Cardiac muscle cell (in vitro differentiated cells and primary cell): ENCODE results near the gene PTN. TPM values are rescaled to one million over a fixed set of nuclear protein-coding genes. Genes with fewer than 3 reads are reported as not detected.
"Not testable (repeated sequence)": the region's sequence is repeated elsewhere in the genome, so short reads cannot be mapped to it uniquely, and the experiment has no call there.

Experiments
- DNase-seq, 2 donors: peaks; one replicate each; pipeline versions ENCODE4 v3.0.0 to v3.0.0-alpha.2; 2010 to 2017; ENCODE audit warnings: low read depth in 1 of 2, low spot score in 1 of 2
- H3K27ac ChIP-seq: fragments of 200-600 bp; sonication (generic); 2 replicates; pipeline ENCODE4 v1.5.1; 2016
- H3K27me3 ChIP-seq: fragments of 200-600 bp; sonication (generic); 2 replicates; pipeline ENCODE4 v1.6.0; 2016; ENCODE audit warnings: control low read depth
- H3K36me3 ChIP-seq: fragments of 200-600 bp; sonication (generic); 2 replicates; pipeline ENCODE4 v1.5.1; 2016; ENCODE audit warnings: control low read depth
- H3K4me1 ChIP-seq: fragments of 200-600 bp; sonication (generic); 2 replicates; pipeline ENCODE4 v1.8.1; 2017; ENCODE audit warnings: low read depth, mild to moderate bottlenecking, mixed run types
- H3K4me3 ChIP-seq: fragments of 200-600 bp; sonication (generic); 2 replicates; pipeline ENCODE4 v1.5.1; 2016; ENCODE audit warnings: mild to moderate bottlenecking
- H3K9me3 ChIP-seq: fragments of 200-600 bp; sonication (generic); 2 replicates; pipeline ENCODE4 v1.5.1; 2017; ENCODE audit warnings: low read depth, mild to moderate bottlenecking, control low read depth
- polyA plus RNA-seq: library from polyadenylated mRNA; unstranded; fragments of >200 nt; fragmentation: Nextera tagmentation; extraction: Ambion mirVana; gene quantifications from 2 replicates; pipeline ENCODE4 v1.2.1, GENCODE V29; 2016
- total RNA-seq: library from RNA; depleted of rRNA; stranded (reverse); fragments of >200 nt; gene quantifications from 2 replicates; pipeline ENCODE4 v1.2.3, GENCODE V29; 2016
- TF ChIP-seq, protein P1 (sequence below): IDR thresholded peaks from 2 replicates; pipeline ENCODE4 v1.5.1; 2012; ENCODE audit warnings: low read depth, mild to moderate bottlenecking, low read length

The PTN gene
- total and polyA plus RNA-seq, 2 experiments from 2014 or later: 68.5 to 183 TPM

DNA sequence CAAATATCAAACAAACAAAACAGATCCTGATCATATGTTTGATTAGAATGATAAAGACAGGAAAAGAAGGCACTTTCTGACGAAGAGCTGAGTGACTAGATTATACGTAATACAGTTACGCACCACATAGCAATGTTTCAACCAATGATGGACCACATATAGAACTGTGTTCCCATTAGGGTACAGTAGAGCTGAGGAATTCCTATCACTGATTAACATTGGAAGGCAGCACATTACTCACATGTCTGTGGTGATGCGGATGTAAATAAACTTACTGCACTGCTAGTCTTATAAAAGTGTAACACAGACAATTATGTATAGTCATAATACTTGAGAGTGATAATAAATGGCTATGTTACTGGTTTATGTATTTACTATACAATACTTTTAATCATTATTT is 98.3 kb downstream of the PTN start:
- no peak for DNase-seq
- Histone ChIP-seq H3K4me1 (peaks cover 4% of the 10 kb centered on the region), H3K36me3 (peaks cover 3% of the 10 kb centered on the region), H3K27me3 (no peaks in the 10 kb centered on the region), H3K27ac (no peak overlapping the region), H3K4me3 (no peak overlapping the region), H3K9me3 (no peaks in the 10 kb centered on the region)
- TF ChIP-seq, protein P1, sequence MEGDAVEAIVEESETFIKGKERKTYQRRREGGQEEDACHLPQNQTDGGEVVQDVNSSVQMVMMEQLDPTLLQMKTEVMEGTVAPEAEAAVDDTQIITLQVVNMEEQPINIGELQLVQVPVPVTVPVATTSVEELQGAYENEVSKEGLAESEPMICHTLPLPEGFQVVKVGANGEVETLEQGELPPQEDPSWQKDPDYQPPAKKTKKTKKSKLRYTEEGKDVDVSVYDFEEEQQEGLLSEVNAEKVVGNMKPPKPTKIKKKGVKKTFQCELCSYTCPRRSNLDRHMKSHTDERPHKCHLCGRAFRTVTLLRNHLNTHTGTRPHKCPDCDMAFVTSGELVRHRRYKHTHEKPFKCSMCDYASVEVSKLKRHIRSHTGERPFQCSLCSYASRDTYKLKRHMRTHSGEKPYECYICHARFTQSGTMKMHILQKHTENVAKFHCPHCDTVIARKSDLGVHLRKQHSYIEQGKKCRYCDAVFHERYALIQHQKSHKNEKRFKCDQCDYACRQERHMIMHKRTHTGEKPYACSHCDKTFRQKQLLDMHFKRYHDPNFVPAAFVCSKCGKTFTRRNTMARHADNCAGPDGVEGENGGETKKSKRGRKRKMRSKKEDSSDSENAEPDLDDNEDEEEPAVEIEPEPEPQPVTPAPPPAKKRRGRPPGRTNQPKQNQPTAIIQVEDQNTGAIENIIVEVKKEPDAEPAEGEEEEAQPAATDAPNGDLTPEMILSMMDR: no peak

DNA sequence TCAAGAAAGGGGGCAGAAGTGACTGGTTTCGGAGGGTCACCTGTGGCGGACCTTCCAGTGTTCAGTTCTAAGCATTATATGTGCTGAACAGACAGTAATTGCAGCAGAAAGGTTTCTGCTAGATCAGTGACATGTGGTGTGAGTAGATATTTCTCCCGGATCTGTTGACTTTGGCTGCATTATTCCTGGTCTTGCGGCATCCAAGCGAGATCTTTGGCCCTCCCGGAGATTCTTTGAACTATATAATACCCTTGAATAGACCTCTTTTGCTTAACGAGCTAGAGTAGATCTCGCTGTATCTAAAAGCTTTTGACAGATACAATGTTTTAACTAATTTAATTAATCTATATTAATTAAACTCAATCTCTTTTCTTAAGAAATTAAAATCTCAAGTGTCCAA is 99.8 kb downstream of the PTN start:
- Histone ChIP-seq H3K9me3 (no peaks in the 10 kb centered on the region), H3K27ac (no peak overlapping the region), H3K4me1 (peaks cover 4% of the 10 kb centered on the region), H3K27me3 (no peaks in the 10 kb centered on the region), H3K36me3 (peaks cover 3% of the 10 kb centered on the region), H3K4me3 (no peak overlapping the region)
- no peak for DNase-seq
- TF ChIP-seq, protein P1: no peak

DNA sequence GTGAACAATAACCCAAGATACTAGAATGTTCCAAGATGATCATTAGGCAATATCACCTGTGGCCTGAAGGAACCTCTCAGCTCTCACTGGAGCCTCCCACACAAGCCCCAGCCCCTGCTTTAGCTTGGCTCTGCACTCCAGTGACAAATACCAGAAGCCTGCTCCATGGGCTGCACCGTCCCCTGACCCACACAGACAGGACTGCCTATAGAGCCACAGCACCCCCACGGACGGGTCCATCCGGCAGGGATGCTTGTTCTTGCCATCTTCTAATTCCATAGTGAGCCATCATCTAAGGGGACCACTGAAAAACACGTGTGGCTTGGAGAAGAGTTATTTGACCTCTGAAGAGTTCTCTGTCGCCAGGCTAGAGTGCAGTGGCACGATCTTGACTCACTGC is 100.9 kb downstream of the PTN start:
- no peaks in the 10 kb centered on the region for H3K36me3 ChIP-seq

DNA sequence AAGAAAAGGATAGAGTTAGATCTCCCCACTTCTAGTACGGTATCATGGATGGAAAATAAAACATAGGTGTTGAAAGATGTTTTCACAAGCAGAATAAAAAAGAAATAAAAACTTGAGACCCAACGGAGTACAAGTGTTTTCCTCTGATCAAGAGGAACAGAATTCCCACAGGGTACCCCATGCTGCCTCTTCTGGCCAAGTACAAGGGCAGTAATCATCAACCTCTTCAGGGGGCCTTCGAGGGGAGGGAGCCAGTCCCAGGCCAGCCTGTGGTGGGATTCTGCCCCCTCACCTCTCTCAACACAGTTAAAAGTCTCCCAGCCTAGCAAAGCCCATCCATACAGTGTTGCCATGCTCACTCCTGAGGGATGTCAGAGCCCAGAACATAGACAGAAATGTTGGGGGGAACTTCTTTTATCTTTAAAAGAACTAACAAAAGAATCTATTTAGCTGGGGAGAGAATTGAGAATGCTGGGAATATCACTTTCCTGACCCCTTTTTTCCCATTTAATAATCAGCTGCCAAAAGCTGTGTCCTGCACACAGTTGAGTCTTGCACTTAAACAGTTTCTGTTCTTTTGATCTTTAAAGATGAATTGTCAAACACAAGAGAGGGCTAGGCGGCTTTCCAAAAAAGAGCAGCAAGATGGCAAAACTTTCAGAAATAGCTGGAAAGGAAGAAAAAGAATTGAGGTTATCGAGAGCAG is 101.7 kb downstream of the PTN start:
- TF ChIP-seq, protein P1: no peak
- H3K27ac ChIP-seq: no peak overlapping the region
- H3K4me1 ChIP-seq: peaks cover 4% of the 10 kb centered on the region
- H3K36me3 ChIP-seq: no peaks in the 10 kb centered on the region
- H3K4me3 ChIP-seq: no peak overlapping the region
- H3K27me3 ChIP-seq: no peaks in the 10 kb centered on the region
- H3K9me3 ChIP-seq: no peaks in the 10 kb centered on the region
- DNase-seq: no peak

More for the DNA sequence above, 100.9 kb downstream of the PTN start:
- no peak overlapping the region for H3K27ac ChIP-seq
- no peak for DNase-seq
- H3K4me3 ChIP-seq: no peak overlapping the region
- no peaks in the 10 kb centered on the region for H3K9me3 ChIP-seq
- no peaks in the 10 kb centered on the region for H3K27me3 ChIP-seq
- TF ChIP-seq, protein P1: no peak
- H3K4me1 ChIP-seq: peaks cover 4% of the 10 kb centered on the region

DNA sequence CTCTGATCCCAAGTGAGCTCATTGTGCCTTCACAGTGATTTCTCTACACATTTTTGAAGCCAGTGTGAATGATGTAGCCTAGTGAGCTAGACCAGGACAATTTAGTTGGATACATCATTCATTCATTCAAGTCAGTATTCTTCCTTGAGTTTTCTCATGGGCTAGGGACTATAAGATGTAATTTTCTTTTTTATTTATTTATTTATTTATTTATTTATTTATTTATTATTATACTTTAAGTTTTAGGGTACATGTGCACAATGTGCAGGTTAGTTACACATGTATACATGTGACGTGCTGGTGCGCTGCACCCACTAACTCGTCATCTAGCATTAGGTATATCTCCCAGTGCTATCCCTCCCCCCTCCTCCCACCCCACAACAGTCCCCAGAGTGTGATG is 104.3 kb downstream of the PTN start:
- H3K4me1 ChIP-seq, H3K27ac ChIP-seq, H3K4me3 ChIP-seq, H3K9me3 ChIP-seq, DNase-seq, H3K36me3 ChIP-seq, H3K27me3 ChIP-seq: not testable (repeated sequence)

DNA sequence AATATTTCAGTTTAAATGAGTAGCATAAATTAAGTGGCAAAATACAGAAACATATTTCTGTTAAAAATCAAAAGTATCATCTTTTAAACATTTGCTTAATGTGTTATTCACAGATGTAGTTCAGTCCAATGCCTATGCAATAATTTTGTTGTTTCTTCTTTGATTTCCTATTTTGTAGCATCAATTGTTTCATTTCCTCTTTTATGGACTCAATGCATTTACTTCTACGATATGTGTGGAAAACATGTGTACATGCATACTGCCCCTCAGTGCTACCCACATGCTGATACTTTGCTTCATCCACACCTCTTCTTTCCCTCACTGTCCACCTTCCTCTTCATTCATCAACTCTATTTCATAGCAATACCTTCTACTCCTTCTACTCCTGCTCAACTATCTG is 108.1 kb downstream of the PTN start:
- Histone ChIP-seq H3K9me3 (no peaks in the 10 kb centered on the region), H3K27ac (no peak overlapping the region), H3K27me3 (no peaks in the 10 kb centered on the region), H3K4me3 (no peak overlapping the region), H3K36me3 (no peaks in the 10 kb centered on the region), H3K4me1 (no peaks in the 10 kb centered on the region)
- TF ChIP-seq, protein P1: no peak
- DNase-seq: no peak
